PFSK-1 (cell line): ENCODE data around the gene EVC2.

Experiments
- FOXP2 ChIP-seq: optimal IDR thresholded peaks from 2 replicates; pipeline ENCODE3; 2011; ENCODE audit warnings: borderline replicate concordance, control low read depth, inconsistent platforms; ENCODE audit not compliant: insufficient read depth; ENCODE audit errors: extremely low read length, extremely low read depth
- POLR2AphosphoS5 ChIP-seq: IDR thresholded peaks from 2 replicates; pipeline ENCODE4 v1.6.1; 2012; ENCODE audit warnings: low read depth, mild to moderate bottlenecking, control low read depth, low read length, moderate library complexity
- SIN3A ChIP-seq: IDR thresholded peaks from 2 replicates; pipeline ENCODE4 v1.6.1; 2012; ENCODE audit warnings: mild to moderate bottlenecking, low read length, moderate library complexity, borderline replicate concordance; ENCODE audit not compliant: insufficient read depth
- TAF1 ChIP-seq: IDR thresholded peaks from 2 replicates; pipeline ENCODE4 v1.6.1; 2012; ENCODE audit warnings: low read length, control low read depth, borderline replicate concordance; ENCODE audit not compliant: insufficient read depth
- TF ChIP-seq, protein P1 (sequence below), 2 experiments: IDR thresholded peaks; 2 replicates each; pipeline versions ENCODE4 v1.6.1 to v1.8.0; 2011 to 2012; ENCODE audit warnings: low read depth in 2 of 2, low read length in 2 of 2, control low read depth in 1 of 2, inconsistent platforms in 1 of 2, mild to moderate bottlenecking in 1 of 2, moderate library complexity in 1 of 2; ENCODE audit not compliant: insufficient read depth in 1 of 2

EVC2 gene

GRCh38 chr4:5562476-5562875, 145.9 kb downstream of the EVC2 start:
- TF ChIP-seq FOXP2: no peak
- no peak for TF ChIP-seq TAF1
- no peak for TF ChIP-seq SIN3A
- no peak for TF ChIP-seq POLR2AphosphoS5

GRCh38 chr4:5561286-5561685, 147.1 kb downstream of the EVC2 start:
- TF ChIP-seq, protein P1, sequence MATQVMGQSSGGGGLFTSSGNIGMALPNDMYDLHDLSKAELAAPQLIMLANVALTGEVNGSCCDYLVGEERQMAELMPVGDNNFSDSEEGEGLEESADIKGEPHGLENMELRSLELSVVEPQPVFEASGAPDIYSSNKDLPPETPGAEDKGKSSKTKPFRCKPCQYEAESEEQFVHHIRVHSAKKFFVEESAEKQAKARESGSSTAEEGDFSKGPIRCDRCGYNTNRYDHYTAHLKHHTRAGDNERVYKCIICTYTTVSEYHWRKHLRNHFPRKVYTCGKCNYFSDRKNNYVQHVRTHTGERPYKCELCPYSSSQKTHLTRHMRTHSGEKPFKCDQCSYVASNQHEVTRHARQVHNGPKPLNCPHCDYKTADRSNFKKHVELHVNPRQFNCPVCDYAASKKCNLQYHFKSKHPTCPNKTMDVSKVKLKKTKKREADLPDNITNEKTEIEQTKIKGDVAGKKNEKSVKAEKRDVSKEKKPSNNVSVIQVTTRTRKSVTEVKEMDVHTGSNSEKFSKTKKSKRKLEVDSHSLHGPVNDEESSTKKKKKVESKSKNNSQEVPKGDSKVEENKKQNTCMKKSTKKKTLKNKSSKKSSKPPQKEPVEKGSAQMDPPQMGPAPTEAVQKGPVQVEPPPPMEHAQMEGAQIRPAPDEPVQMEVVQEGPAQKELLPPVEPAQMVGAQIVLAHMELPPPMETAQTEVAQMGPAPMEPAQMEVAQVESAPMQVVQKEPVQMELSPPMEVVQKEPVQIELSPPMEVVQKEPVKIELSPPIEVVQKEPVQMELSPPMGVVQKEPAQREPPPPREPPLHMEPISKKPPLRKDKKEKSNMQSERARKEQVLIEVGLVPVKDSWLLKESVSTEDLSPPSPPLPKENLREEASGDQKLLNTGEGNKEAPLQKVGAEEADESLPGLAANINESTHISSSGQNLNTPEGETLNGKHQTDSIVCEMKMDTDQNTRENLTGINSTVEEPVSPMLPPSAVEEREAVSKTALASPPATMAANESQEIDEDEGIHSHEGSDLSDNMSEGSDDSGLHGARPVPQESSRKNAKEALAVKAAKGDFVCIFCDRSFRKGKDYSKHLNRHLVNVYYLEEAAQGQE (IDR thresholded peaks at IDR 0.05; ENCODE audit: insufficient read depth in 1 of 2, low read depth in 2 of 2, low read length in 2 of 2): no peak
- TF ChIP-seq TAF1: no peak
- no peak for TF ChIP-seq POLR2AphosphoS5
- no peak for TF ChIP-seq FOXP2
- TF ChIP-seq SIN3A: no peak

- TF ChIP-seq, protein P1 (IDR thresholded peaks at IDR 0.05; ENCODE audit: insufficient read depth in 1 of 2, low read depth in 2 of 2, low read length in 2 of 2): no peak
- TF ChIP-seq TAF1 (no peak), FOXP2 (no peak), SIN3A (no peak), POLR2AphosphoS5 (no peak)
Measured at GRCh38 chr4:5558502-5558901, 149.9 kb downstream of the EVC2 start.

- TF ChIP-seq, protein P1 (IDR thresholded peaks at IDR 0.05; ENCODE audit: insufficient read depth in 1 of 2, low read depth in 2 of 2, low read length in 2 of 2): no peak
- no peak for TF ChIP-seq SIN3A
- TF ChIP-seq FOXP2: no peak
- TF ChIP-seq POLR2AphosphoS5: no peak
- TF ChIP-seq TAF1: no peak
Measured at GRCh38 chr4:5554376-5554775, 154.0 kb downstream of the EVC2 start.

- TF ChIP-seq TAF1: no peak
- TF ChIP-seq SIN3A: no peak
- TF ChIP-seq, protein P1 (IDR thresholded peaks at IDR 0.05; ENCODE audit: insufficient read depth in 1 of 2, low read depth in 2 of 2, low read length in 2 of 2): no peak
- TF ChIP-seq POLR2AphosphoS5: no peak
Measured at GRCh38 chr4:5553801-5554200, 154.6 kb downstream of the EVC2 start.

DNA sequence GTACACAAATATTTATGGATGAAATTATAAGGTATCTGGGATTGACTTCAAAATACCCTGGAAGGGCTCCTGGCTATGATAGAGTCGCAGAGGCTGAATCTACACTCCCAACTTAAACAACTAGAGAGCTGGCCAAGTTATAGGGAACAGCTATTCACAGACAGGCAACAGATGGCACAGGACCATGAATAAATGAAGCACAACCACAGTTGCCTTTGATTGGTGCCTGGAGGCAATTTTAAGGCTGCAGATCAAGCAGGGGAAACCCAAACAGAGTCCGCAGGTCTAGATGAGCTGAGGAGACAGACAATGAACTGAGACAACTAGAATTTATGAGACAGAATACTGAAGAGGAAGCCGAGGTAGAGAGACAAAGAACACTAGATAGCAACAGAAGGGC, 155.9 kb downstream of the EVC2 start:
- TF ChIP-seq SIN3A (no peak), TAF1 (no peak), FOXP2 (no peak), POLR2AphosphoS5 (no peak)
- TF ChIP-seq, protein P1 (IDR thresholded peaks at IDR 0.05; ENCODE audit: insufficient read depth in 1 of 2, low read depth in 2 of 2, low read length in 2 of 2): no peak
